HG03196 (cell line): ENCODE data around the gene FAM149A.

Experiments
- ATAC-seq: cut with Tn5 transposase; IDR thresholded peaks from one replicate; pipeline ENCODE4 v1.9.1; 2021; ENCODE audit not compliant: unreplicated experiment

The FAM149A gene

GRCh38 chr4:186104890-186105646 lies 564 bp downstream of the FAM149A start:
- peak; percentile 25 for ATAC-seq

GRCh38 chr4:186105647-186106321 lies 1.3 kb downstream of the FAM149A start:
- no peak for ATAC-seq

- ATAC-seq: no peak
Observed at GRCh38 chr4:186107947-186108346, 3.4 kb downstream of the FAM149A start.

- ATAC-seq: no peak
Observed at GRCh38 chr4:186108391-186108790, 3.9 kb downstream of the FAM149A start.

- no peak for ATAC-seq
Observed at GRCh38 chr4:186109245-186109644, 4.7 kb downstream of the FAM149A start.

- ATAC-seq: no peak
Observed at GRCh38 chr4:186116697-186117096, 12.2 kb downstream of the FAM149A start.

- no peak for ATAC-seq
Observed at GRCh38 chr4:186118582-186118981, 14.1 kb downstream of the FAM149A start.

- ATAC-seq: no peak
Observed at GRCh38 chr4:186121057-186121456, 16.6 kb downstream of the FAM149A start.

GRCh38 chr4:186128842-186129241 lies 24.3 kb downstream of the FAM149A start:
- ATAC-seq: no peak

- ATAC-seq: no peak
Observed at GRCh38 chr4:186131935-186132334, 27.4 kb downstream of the FAM149A start.

- no peak for ATAC-seq
Observed at GRCh38 chr4:186132577-186133242, 28.2 kb downstream of the FAM149A start.

- peak; percentile 99 for ATAC-seq
Observed at GRCh38 chr4:186134257-186134656, 29.8 kb downstream of the FAM149A start.

GRCh38 chr4:186134861-186135260 lies 30.4 kb downstream of the FAM149A start:
- ATAC-seq: no peak

GRCh38 chr4:186137196-186137794 lies 32.8 kb downstream of the FAM149A start:
- no peak for ATAC-seq

GRCh38 chr4:186144198-186144945 lies 39.9 kb downstream of the FAM149A start:
- ATAC-seq: peak; percentile 33

- peak; percentile 38 for ATAC-seq
Observed at GRCh38 chr4:186144946-186145569, 40.6 kb downstream of the FAM149A start.

GRCh38 chr4:186146458-186146857 lies 42.0 kb downstream of the FAM149A start:
- ATAC-seq: no peak

- ATAC-seq: no peak
Observed at GRCh38 chr4:186148336-186148975, 44.0 kb downstream of the FAM149A start.

GRCh38 chr4:186149872-186150271 lies 45.4 kb downstream of the FAM149A start:
- no peak for ATAC-seq

GRCh38 chr4:186150926-186151325 lies 46.4 kb downstream of the FAM149A start:
- ATAC-seq: no peak
